CD14-positive monocyte (primary cell): ENCODE measurements around the gene FLT1. TPM values are rescaled to one million over a fixed set of nuclear protein-coding genes. Genes with fewer than 3 reads are reported as not detected.

ENCODE experiments used
- DNase-seq, 3 donors: peaks; one replicate each; pipeline ENCODE4 v3.0.0-alpha.2; 2011 to 2022
- H2AFZ ChIP-seq: 2 replicates; pipeline ENCODE4 v1.6.0; 2012; ENCODE audit warnings: mild to moderate bottlenecking, low read depth, low read length, inconsistent platforms; ENCODE audit not compliant: insufficient read depth, poor library complexity, severe bottlenecking
- H3K27ac ChIP-seq, 2 donors: 1 replicate in 1 of 2; 2 replicates in 1 of 2; pipeline ENCODE4 v1.5.1; 2012 to 2013; ENCODE audit warnings: low read length in 2 of 2, control low read depth in 1 of 2, inconsistent platforms in 1 of 2, low read depth in 1 of 2, mild to moderate bottlenecking in 1 of 2
- H3K27me3 ChIP-seq, 2 donors: one replicate each; pipeline versions ENCODE4 v1.6.0 to v1.6.1; 2011 to 2013; ENCODE audit warnings: low read length in 2 of 2; ENCODE audit not compliant: control insufficient read depth in 2 of 2, insufficient read depth in 2 of 2
- H3K36me3 ChIP-seq, 2 donors: replicated peaks in 1 of 2; 1 replicate in 1 of 2; 2 replicates in 1 of 2; pipeline versions ENCODE4 v1.5.1 to v1.6.1; 2012 to 2013; ENCODE audit warnings: low read length in 2 of 2, control low read depth in 1 of 2, inconsistent platforms in 1 of 2, mild to moderate bottlenecking in 1 of 2; ENCODE audit not compliant: insufficient read depth in 2 of 2, control insufficient read depth in 1 of 2
- H3K4me1 ChIP-seq, 2 donors: 1 replicate in 1 of 2; 2 replicates in 1 of 2; pipeline versions ENCODE4 v1.5.1 to v1.6.1; 2012 to 2013; ENCODE audit warnings: low read length in 2 of 2, control low read depth in 1 of 2, inconsistent platforms in 1 of 2, mild to moderate bottlenecking in 1 of 2, moderate library complexity in 1 of 2; ENCODE audit not compliant: insufficient read depth in 2 of 2, control insufficient read depth in 1 of 2
- H3K4me2 ChIP-seq: replicated peaks from 2 replicates; pipeline ENCODE3; 2012; ENCODE audit warnings: low read length, moderate library complexity, mild to moderate bottlenecking; ENCODE audit not compliant: poor library complexity, severe bottlenecking; ENCODE audit errors: extremely low read depth
- H3K4me3 ChIP-seq, 3 experiments: fragments of 200-600 bp in 1 of 3; sonication (generic) in 1 of 3; replicated peaks in 1 of 3; 1 replicate in 2 of 3; 2 replicates in 1 of 3; pipeline ENCODE4 v1.5.1; 2011 to 2013; ENCODE audit warnings: low read length in 3 of 3, mild to moderate bottlenecking in 3 of 3, control low read depth in 2 of 3, low read depth in 2 of 3, inconsistent platforms in 1 of 3, moderate library complexity in 1 of 3
- H3K79me2 ChIP-seq: 2 replicates; pipeline ENCODE4 v1.6.0; 2012; ENCODE audit warnings: mild to moderate bottlenecking, control low read depth, inconsistent platforms, low read length, moderate library complexity; ENCODE audit not compliant: insufficient read depth
- H3K9ac ChIP-seq: 2 replicates; pipeline ENCODE4 v1.6.0; 2017; ENCODE audit warnings: low read length, mild to moderate bottlenecking; ENCODE audit not compliant: insufficient read depth, poor library complexity, severe bottlenecking
- H3K9me3 ChIP-seq, 2 donors: replicated peaks in 1 of 2; 1 replicate in 1 of 2; 2 replicates in 1 of 2; pipeline versions ENCODE4 v1.5.1 to v1.6.1; 2012 to 2013; ENCODE audit warnings: low read length in 2 of 2, control low read depth in 1 of 2; ENCODE audit not compliant: control insufficient read depth in 1 of 2, insufficient read depth in 1 of 2
- H4K20me1 ChIP-seq: 2 replicates; pipeline ENCODE4 v1.6.0; 2012; ENCODE audit warnings: mild to moderate bottlenecking, low read length, control low read depth, moderate library complexity; ENCODE audit not compliant: insufficient read depth
- H3K27ac Mint-ChIP-seq, 7 donors: one replicate each; pipeline ENCODE4 v1.8.0; 2020; ENCODE audit warnings: mild to moderate bottlenecking in 7 of 7, mixed read lengths in 7 of 7, moderate library complexity in 6 of 7, inconsistent platforms in 2 of 7
- H3K27me3 Mint-ChIP-seq, 3 donors: one replicate each; pipeline ENCODE4 v1.8.0; 2021 to 2022; ENCODE audit warnings: low read depth in 3 of 3, mild to moderate bottlenecking in 3 of 3, mixed read lengths in 3 of 3, moderate library complexity in 3 of 3, inconsistent platforms in 1 of 3
- H3K36me3 Mint-ChIP-seq, 2 donors: one replicate each; pipeline ENCODE4 v1.8.0; 2020; ENCODE audit warnings: mixed read lengths in 2 of 2, inconsistent platforms in 1 of 2, mild to moderate bottlenecking in 1 of 2
- H3K4me1 Mint-ChIP-seq: one replicate; pipeline ENCODE4 v1.8.0; 2020; ENCODE audit warnings: mild to moderate bottlenecking, mixed read lengths
- H3K4me3 Mint-ChIP-seq, 2 donors: one replicate each; pipeline ENCODE4 v1.8.0; 2020; ENCODE audit warnings: mild to moderate bottlenecking in 2 of 2, mixed read lengths in 2 of 2, moderate library complexity in 1 of 2
- H3K9me3 Mint-ChIP-seq, 7 donors: one replicate each; pipeline ENCODE4 v1.8.0; 2020 to 2022; ENCODE audit warnings: mixed read lengths in 7 of 7, mild to moderate bottlenecking in 6 of 7, moderate library complexity in 6 of 7, inconsistent platforms in 2 of 7
- WGBS: methylation state at CpG from one replicate; pipeline ENCODE4 v1.1.5; 2013; ENCODE audit warnings: missing lambda C conversion rate; ENCODE audit not compliant: insufficient coverage; 5-methylcytosine and 5-hydroxymethylcytosine counted together
- intact Hi-C, 2 donors: fragments of 100-400 bp; cut with micrococcal nuclease; formaldehyde crosslinking; loops; one replicate each; pipeline versions ENCODE4 v1.15.0 to v1.15.1; 2023
- polyA plus RNA-seq, 3 donors: library from polyadenylated mRNA; depleted of rRNA in 1 of 3; unstranded in 2 of 3; stranded (reverse) in 1 of 3; fragments of 300-500 nt in 2 of 3; fragments of >200 nt in 1 of 3; fragmentation: Illumina TruSeq in 2 of 3; gene quantifications; 1 replicate in 2 of 3; 2 replicates in 1 of 3; pipeline ENCODE4 v1.2.3, GENCODE V29; 2012 to 2021
- TF ChIP-seq, protein P1 (sequence below): fragments of 200-600 bp; IDR thresholded peaks from one replicate; pipeline ENCODE4 v1.8.0; 2022; ENCODE audit warnings: antibody characterized with exemption, mild to moderate bottlenecking

FLT1 gene
- polyA plus RNA-seq, 3 donors, result 0.28 TPM; not detected in 2

- Histone ChIP-seq H4K20me1 (no peaks in the 10 kb centered on the region), H3K9ac (no peak overlapping the region), H3K9me3 (no peaks in the 10 kb centered on the region), H3K4me2 (no peak overlapping the region), H2AFZ (no peak overlapping the region), H3K4me3 (no peak overlapping the region), H3K4me1 (no peaks in the 10 kb centered on the region), H3K79me2 (no peaks in the 10 kb centered on the region), H3K27ac (no peak overlapping the region), H3K36me3 (no peaks in the 10 kb centered on the region), H3K27me3 (peaks cover 74 to 90% of the 10 kb centered on the region in 2 donors)
- Mint-ChIP-seq H3K9me3 (peaks cover 0 to 4% (median 0%) of the 10 kb centered on the region in 7 donors), H3K4me1 (peaks cover 7% of the 10 kb centered on the region), H3K27me3 (peaks cover 75 to 92% (median 91%) of the 10 kb centered on the region in 3 donors), H3K36me3 (no peaks in the 10 kb centered on the region), H3K4me3 (peak overlapping the region in 1 of 2 donors; percentile 56), H3K27ac (no peak overlapping the region)
- TF ChIP-seq, protein P1, sequence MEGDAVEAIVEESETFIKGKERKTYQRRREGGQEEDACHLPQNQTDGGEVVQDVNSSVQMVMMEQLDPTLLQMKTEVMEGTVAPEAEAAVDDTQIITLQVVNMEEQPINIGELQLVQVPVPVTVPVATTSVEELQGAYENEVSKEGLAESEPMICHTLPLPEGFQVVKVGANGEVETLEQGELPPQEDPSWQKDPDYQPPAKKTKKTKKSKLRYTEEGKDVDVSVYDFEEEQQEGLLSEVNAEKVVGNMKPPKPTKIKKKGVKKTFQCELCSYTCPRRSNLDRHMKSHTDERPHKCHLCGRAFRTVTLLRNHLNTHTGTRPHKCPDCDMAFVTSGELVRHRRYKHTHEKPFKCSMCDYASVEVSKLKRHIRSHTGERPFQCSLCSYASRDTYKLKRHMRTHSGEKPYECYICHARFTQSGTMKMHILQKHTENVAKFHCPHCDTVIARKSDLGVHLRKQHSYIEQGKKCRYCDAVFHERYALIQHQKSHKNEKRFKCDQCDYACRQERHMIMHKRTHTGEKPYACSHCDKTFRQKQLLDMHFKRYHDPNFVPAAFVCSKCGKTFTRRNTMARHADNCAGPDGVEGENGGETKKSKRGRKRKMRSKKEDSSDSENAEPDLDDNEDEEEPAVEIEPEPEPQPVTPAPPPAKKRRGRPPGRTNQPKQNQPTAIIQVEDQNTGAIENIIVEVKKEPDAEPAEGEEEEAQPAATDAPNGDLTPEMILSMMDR, result no peak
- intact Hi-C loops, result no loop called here
- DNase-seq, result no peak
- WGBS, result no CpG with 5 or more reads among the region's 2 CpGs
Observed at GRCh38 chr13:28346154-28346553, 148.8 kb downstream of the FLT1 start.

GRCh38 chr13:28344163-28344562 lies 150.8 kb downstream of the FLT1 start:
- Histone ChIP-seq H3K9me3 (no peaks in the 10 kb centered on the region), H2AFZ (no peak overlapping the region), H3K4me2 (no peak overlapping the region), H3K9ac (no peak overlapping the region), H3K27me3 (peaks cover 77 to 89% of the 10 kb centered on the region in 2 donors), H3K27ac (no peak overlapping the region), H3K79me2 (no peaks in the 10 kb centered on the region), H3K4me1 (no peaks in the 10 kb centered on the region), H3K36me3 (no peaks in the 10 kb centered on the region), H4K20me1 (no peaks in the 10 kb centered on the region), H3K4me3 (no peak overlapping the region)
- Mint-ChIP-seq H3K9me3 (peaks cover 0 to 5% (median 0%) of the 10 kb centered on the region in 7 donors), H3K36me3 (no peaks in the 10 kb centered on the region), H3K27me3 (peaks cover 67 to 92% (median 89%) of the 10 kb centered on the region in 3 donors), H3K4me1 (peaks cover 7% of the 10 kb centered on the region), H3K27ac (no peak overlapping the region), H3K4me3 (peak overlapping the region in 1 of 2 donors; percentile 62)
- 83% methylated on average over 3 of the region's 3 CpGs for whole genome bisulfite sequencing
- TF ChIP-seq, protein P1, result no peak
- intact Hi-C loops, result no loop called here
- no peak for DNase-seq
